Right lobe of liver (tissue), 6 donors: ENCODE measurements around the gene MED27. TPM values are rescaled to one million over a fixed set of nuclear protein-coding genes. Genes with fewer than 3 reads are reported as not detected.
A peak's percentile ranks its signal among the peaks of the same experiment; 100 is the strongest.

ENCODE experiments used
- ATAC-seq, 4 donors: fragments of 200-7000 bp; cut with Tn5 transposase; one replicate each; pipeline ENCODE4 v1.9.1; 2020; ENCODE audit warnings: mild to moderate bottlenecking in 4 of 4, moderate library complexity in 4 of 4
- DNase-seq, 3 donors: peaks; one replicate each; pipeline ENCODE4 v3.0.0-alpha.2; 2020
- H3K27ac ChIP-seq, 3 donors: fragments of 200-600 bp; one replicate each; pipeline ENCODE4 v1.8.0; 2022
- H3K27me3 ChIP-seq, 2 donors: fragments of 200-600 bp; one replicate each; pipeline ENCODE4 v1.8.0; 2022
- H3K36me3 ChIP-seq, 4 donors: fragments of 200-600 bp; sonication (generic) in 1 of 4; one replicate each; pipeline versions ENCODE4 v1.5.1 to v1.8.0; 2017 to 2022; ENCODE audit warnings: control low read depth in 1 of 4
- H3K4me1 ChIP-seq, 4 donors: fragments of 200-600 bp; sonication (generic) in 1 of 4; one replicate each; pipeline versions ENCODE4 v1.5.1 to v1.8.0; 2017 to 2022; ENCODE audit warnings: control low read depth in 1 of 4
- H3K4me3 ChIP-seq, 3 donors: fragments of 200-600 bp; one replicate each; pipeline ENCODE4 v1.8.0; 2022
- H3K9me3 ChIP-seq, 4 donors: fragments of 200-600 bp; sonication (generic) in 1 of 4; one replicate each; pipeline versions ENCODE4 v1.5.1 to v1.8.0; 2017 to 2022; ENCODE audit warnings: control low read depth in 1 of 4
- POLR2A ChIP-seq: fragments of 450-650 bp; IDR thresholded peaks from one replicate; pipeline ENCODE4 v1.6.1; 2017; ENCODE audit warnings: antibody characterized with exemption, mild to moderate bottlenecking
- WGBS: methylation state at CpG from one replicate; pipeline ENCODE4 v1.1.6; 2018; ENCODE audit warnings: low coverage, low lambda C conversion rate; ENCODE audit not compliant: insufficient coverage; ENCODE audit errors: missing lambda C conversion rate; 5-methylcytosine and 5-hydroxymethylcytosine counted together
- intact Hi-C, 2 donors: fragments of 100-400 bp; cut with DNase I; formaldehyde crosslinking; loops; one replicate each; pipeline versions ENCODE4 v1.11.2 to v1.14.1; 2022
- total RNA-seq, 6 experiments: library from RNA; depleted of rRNA in 2 of 6; stranded (reverse); fragments of >200 nt in 2 of 6; fragmentation: NEBNext Ultra II Directional in 3 of 6; extraction: Animal tissue kit (Norgen Biotek cat#: 25700) in 3 of 6; gene quantifications; one replicate each; pipeline versions ENCODE4 v1.1.0 to v1.2.4, GENCODE V29; 2016 to 2023
- TF ChIP-seq, protein P1 (sequence below), 4 donors: fragments of 200-600 bp in 3 of 4; fragments of 450-650 bp in 1 of 4; IDR thresholded peaks; one replicate each; pipeline versions ENCODE4 v1.5.1 to v1.8.0; 2016 to 2022; ENCODE audit warnings: antibody characterized with exemption in 4 of 4, mild to moderate bottlenecking in 2 of 4
- donor health status: DM: no; HTN: yes; CAD: no.
- donor health status: DM: no; HTN: no; CAD: no.
- donor health status: DM: no; HTN: no; CAD: no.
- donor health status: DM: no; HTN: yes; CAD: no.
- donor health status: DM: no; HTN: yes; CAD: no.

MED27 gene
- total RNA-seq, 6 experiments from 2014 or later, result 4.6 to 7.3 (median 6.1) TPM

GRCh38 chr9:132000659-132001058, 79.0 kb downstream of the MED27 start:
- Histone ChIP-seq H3K36me3 (no peaks in the 10 kb centered on the region), H3K4me1 (peaks cover 0 to 9% (median 0%) of the 10 kb centered on the region in 4 donors), H3K27ac (no peak overlapping the region), H3K9me3 (no peaks in the 10 kb centered on the region), H3K4me3 (no peak overlapping the region), H3K27me3 (no peaks in the 10 kb centered on the region)
- 97% methylated on average over 3 of the region's 3 CpGs for WGBS
- TF ChIP-seq POLR2A, result no peak
- TF ChIP-seq, protein P1, sequence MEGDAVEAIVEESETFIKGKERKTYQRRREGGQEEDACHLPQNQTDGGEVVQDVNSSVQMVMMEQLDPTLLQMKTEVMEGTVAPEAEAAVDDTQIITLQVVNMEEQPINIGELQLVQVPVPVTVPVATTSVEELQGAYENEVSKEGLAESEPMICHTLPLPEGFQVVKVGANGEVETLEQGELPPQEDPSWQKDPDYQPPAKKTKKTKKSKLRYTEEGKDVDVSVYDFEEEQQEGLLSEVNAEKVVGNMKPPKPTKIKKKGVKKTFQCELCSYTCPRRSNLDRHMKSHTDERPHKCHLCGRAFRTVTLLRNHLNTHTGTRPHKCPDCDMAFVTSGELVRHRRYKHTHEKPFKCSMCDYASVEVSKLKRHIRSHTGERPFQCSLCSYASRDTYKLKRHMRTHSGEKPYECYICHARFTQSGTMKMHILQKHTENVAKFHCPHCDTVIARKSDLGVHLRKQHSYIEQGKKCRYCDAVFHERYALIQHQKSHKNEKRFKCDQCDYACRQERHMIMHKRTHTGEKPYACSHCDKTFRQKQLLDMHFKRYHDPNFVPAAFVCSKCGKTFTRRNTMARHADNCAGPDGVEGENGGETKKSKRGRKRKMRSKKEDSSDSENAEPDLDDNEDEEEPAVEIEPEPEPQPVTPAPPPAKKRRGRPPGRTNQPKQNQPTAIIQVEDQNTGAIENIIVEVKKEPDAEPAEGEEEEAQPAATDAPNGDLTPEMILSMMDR (IDR thresholded peaks at IDR 0.05), result no peak
- intact Hi-C loops, result no loop called here
- ATAC-seq, result no peak
- DNase-seq, result no peak

DNA sequence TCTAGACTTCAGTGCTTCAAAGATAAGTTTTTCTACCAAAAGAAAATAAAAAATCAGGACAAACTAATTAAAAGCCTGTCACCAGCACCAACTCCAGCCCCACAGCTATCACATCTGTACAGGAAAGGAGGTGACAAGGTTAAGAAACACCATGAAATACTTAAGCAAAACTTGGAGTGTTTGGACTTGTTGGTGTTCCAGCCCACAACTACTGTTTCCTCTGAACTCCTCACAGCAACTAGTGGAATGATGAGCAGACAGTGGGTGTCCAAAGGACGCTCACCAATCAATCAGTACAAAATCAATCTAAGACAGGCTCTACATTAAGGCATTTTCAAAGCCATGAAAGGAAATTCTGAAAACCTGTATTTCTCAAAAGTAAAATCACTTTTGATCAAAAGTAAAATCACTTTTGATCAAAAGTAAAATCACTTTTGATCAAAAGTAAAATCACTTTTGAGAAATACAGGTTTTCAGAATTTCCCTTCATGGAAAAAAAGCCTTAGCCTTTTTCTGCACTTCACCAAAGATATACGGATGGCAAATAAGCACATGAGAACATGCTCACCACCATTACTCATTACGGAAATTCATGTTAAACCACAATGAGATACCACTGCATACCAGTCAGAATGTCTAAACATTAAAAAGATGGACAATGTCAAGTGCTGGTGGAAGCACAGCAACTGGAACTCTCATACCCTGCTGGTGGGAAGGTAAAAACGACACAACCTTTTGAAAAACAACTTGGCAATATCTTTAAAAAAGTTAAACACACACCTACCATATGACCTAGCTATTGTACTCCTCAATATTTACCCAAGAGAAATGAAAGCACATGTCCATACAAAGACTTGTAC, 79.7 kb downstream of the MED27 start:
- Histone ChIP-seq H3K27me3 (no peaks in the 10 kb centered on the region), H3K36me3 (no peaks in the 10 kb centered on the region), H3K4me3 (no peak overlapping the region), H3K4me1 (peaks cover 0 to 9% (median 0%) of the 10 kb centered on the region in 4 donors), H3K27ac (no peak overlapping the region), H3K9me3 (no peaks in the 10 kb centered on the region)
- no peak for ATAC-seq
- WGBS, result 71% methylated on average over 4 of the region's 4 CpGs
- DNase-seq, result no peak
- intact Hi-C loops, result no loop called here
- TF ChIP-seq POLR2A, result no peak
- TF ChIP-seq, protein P1 (IDR thresholded peaks at IDR 0.05), result no peak

GRCh38 chr9:131997779-131998178, 81.9 kb downstream of the MED27 start:
- no peaks in the 10 kb centered on the region for H3K9me3 ChIP-seq
- no peaks in the 10 kb centered on the region for H3K27me3 ChIP-seq
- no peaks in the 10 kb centered on the region for H3K36me3 ChIP-seq
- no peak for TF ChIP-seq POLR2A
- TF ChIP-seq, protein P1 (IDR thresholded peaks at IDR 0.05), result no peak
- ATAC-seq (peak; percentile 18 to 46 (median 28)), DNase-seq (no peak)
- WGBS, result 64% methylated on average over 7 of the region's 7 CpGs
- no peak overlapping the region for H3K27ac ChIP-seq
- intact Hi-C loops, result no loop called here
- no peak overlapping the region for H3K4me3 ChIP-seq
- H3K4me1 ChIP-seq, result peaks cover 0 to 9% (median 0%) of the 10 kb centered on the region in 4 donors

DNA sequence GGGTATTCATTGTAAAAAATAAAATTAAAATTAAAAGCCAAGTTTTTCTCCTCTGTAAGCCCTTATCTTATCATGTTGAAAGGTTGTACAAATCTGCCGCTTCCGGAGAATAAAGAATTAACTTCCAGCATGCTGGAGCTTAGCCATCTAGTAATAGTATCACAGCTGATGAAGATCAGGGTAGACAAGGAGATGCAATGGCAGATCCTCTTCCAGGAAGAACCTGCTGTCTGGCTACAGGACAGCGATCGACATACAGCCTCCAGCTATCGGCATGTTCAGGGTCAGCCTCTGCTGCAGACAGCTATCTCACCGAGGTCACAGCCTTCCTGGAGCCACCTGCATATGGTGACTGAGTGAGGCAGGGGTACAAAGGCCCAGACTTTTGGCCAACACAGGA, 82.6 kb downstream of the MED27 start:
- peaks cover 0 to 9% (median 0%) of the 10 kb centered on the region in 4 donors for H3K4me1 ChIP-seq
- H3K9me3 ChIP-seq, result no peaks in the 10 kb centered on the region
- no peak for ATAC-seq
- H3K36me3 ChIP-seq, result no peaks in the 10 kb centered on the region
- H3K27ac ChIP-seq, result no peak overlapping the region
- no peaks in the 10 kb centered on the region for H3K27me3 ChIP-seq
- intact Hi-C loops, result no loop called here
- no peak overlapping the region for H3K4me3 ChIP-seq
- TF ChIP-seq, protein P1 (IDR thresholded peaks at IDR 0.05), result no peak
- no peak for TF ChIP-seq POLR2A
- no peak for DNase-seq
- WGBS, result 71% methylated on average over 2 of the region's 6 CpGs
